SU-DHL-6 (cell line): Measurements from ENCODE around the gene EFCAB13.
"Not testable (repeated sequence)": the region's sequence is repeated elsewhere in the genome, so short reads cannot be mapped to it uniquely, and the experiment has no call there.

ENCODE experiments used
- H2AFZ ChIP-seq: fragments of 200-600 bp; sonication (generic); 2 replicates; pipeline ENCODE4 v1.6.1; 2014; ENCODE audit warnings: low read depth, mild to moderate bottlenecking, moderate library complexity, mixed read lengths, antibody characterized with exemption, low read length; ENCODE audit not compliant: severe bottlenecking
- H3F3A ChIP-seq: fragments of 200-600 bp; shearing (Covaris generic); 2 replicates; pipeline ENCODE4 v1.6.0; 2016; ENCODE audit warnings: antibody characterized with exemption, mild to moderate bottlenecking; ENCODE audit not compliant: insufficient read depth
- H3K27ac ChIP-seq: fragments of 200-600 bp; sonication (generic); 2 replicates; pipeline ENCODE4 v1.5.1; 2016; ENCODE audit warnings: low read depth, mild to moderate bottlenecking, low read length, moderate library complexity, mixed read lengths
- H3K27me3 ChIP-seq: fragments of 200-600 bp; sonication (generic), shearing (Covaris generic); 2 replicates; pipeline ENCODE4 v1.6.0; 2014; ENCODE audit warnings: mild to moderate bottlenecking, low read length
- H3K36me3 ChIP-seq: fragments of 200-600 bp; sonication (generic); 2 replicates; pipeline ENCODE4 v1.6.1; 2014; ENCODE audit warnings: mild to moderate bottlenecking, low read length, mixed read lengths
- H3K4me2 ChIP-seq: fragments of 300-600, 200-600 bp; shearing (Covaris generic), sonication (generic); 2 replicates; pipeline ENCODE4 v1.6.0; 2014; ENCODE audit warnings: low read length, low read depth, mild to moderate bottlenecking; ENCODE audit not compliant: poor library complexity, severe bottlenecking
- H3K4me3 ChIP-seq: fragments of 200-600 bp; sonication (generic); 2 replicates; pipeline ENCODE4 v1.5.1; 2014; ENCODE audit warnings: antibody characterized with exemption, low read length, mild to moderate bottlenecking, mixed read lengths; ENCODE audit not compliant: insufficient read depth, poor library complexity, severe bottlenecking
- H3K79me2 ChIP-seq: fragments of 200-600 bp; sonication (generic); 2 replicates; pipeline ENCODE4 v1.6.1; 2014; ENCODE audit warnings: mild to moderate bottlenecking, low read length, moderate library complexity; ENCODE audit not compliant: insufficient read depth
- H3K9ac ChIP-seq: fragments of 200-600 bp; sonication (generic); 2 replicates; pipeline ENCODE4 v1.7.0; 2014; ENCODE audit warnings: mild to moderate bottlenecking, low read length
- H3K9me2 ChIP-seq: fragments of 200-600 bp; sonication (generic); replicated peaks from 2 replicates; pipeline ENCODE4 v1.6.1; 2014; ENCODE audit warnings: low read length; ENCODE audit not compliant: insufficient read depth
- H3K9me3 ChIP-seq: fragments of 200-600 bp; sonication (generic); 2 replicates; pipeline ENCODE4 v1.6.1; 2014; ENCODE audit warnings: low read length, mixed read lengths; ENCODE audit not compliant: insufficient read depth
- H4K20me1 ChIP-seq: fragments of 200-600 bp; sonication (generic); 2 replicates; pipeline ENCODE4 v1.6.1; 2014; ENCODE audit warnings: low read depth, mild to moderate bottlenecking, antibody characterized with exemption, low read length, moderate library complexity, mixed read lengths
- EZH2phosphoT487 ChIP-seq: fragments of 200-600 bp; sonication (generic), shearing (Covaris generic); conservative IDR thresholded peaks from 2 replicates; pipeline ENCODE4 v1.6.1; 2018; ENCODE audit warnings: mild to moderate bottlenecking, antibody characterized with exemption, low read length, moderate library complexity, mixed read lengths
- TF ChIP-seq, protein P1 (sequence below): fragments of 200-600 bp; sonication (generic); IDR thresholded peaks from one replicate; pipeline ENCODE4 v1.5.1; 2017; ENCODE audit warnings: antibody characterized with exemption, mild to moderate bottlenecking, low read length, moderate library complexity; ENCODE audit not compliant: insufficient read depth, poor library complexity, severe bottlenecking

The EFCAB13 gene

DNA sequence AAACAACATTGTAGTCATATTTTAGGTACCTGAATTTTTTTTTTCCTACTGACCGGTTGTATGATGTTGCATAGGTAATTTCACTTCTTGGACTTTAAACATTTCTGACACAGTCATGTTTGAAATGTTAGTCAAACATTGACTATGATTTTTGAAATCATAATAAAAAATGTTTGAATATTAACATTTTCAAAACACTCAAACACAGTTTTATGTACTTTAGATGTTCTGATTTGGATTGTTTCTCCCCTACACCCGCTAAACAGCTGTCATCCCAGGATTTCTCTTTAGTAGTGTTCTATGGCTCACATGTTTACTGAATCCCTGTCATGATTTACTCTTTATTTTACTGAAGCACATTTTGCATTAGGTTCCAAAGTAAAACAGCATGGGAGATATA, 104.2 kb downstream of the EFCAB13 start:
- no peak overlapping the region for H2AFZ ChIP-seq
- H3K4me3 ChIP-seq, result no peak overlapping the region
- H3K4me2 ChIP-seq, result no peak overlapping the region
- no peaks in the 10 kb centered on the region for H3K9me2 ChIP-seq
- no peaks in the 10 kb centered on the region for H3F3A ChIP-seq
- no peaks in the 10 kb centered on the region for H3K36me3 ChIP-seq
- H3K79me2 ChIP-seq, result no peaks in the 10 kb centered on the region
- H3K27me3 ChIP-seq, result no peaks in the 10 kb centered on the region
- TF ChIP-seq EZH2phosphoT487, result no peak
- TF ChIP-seq, protein P1, sequence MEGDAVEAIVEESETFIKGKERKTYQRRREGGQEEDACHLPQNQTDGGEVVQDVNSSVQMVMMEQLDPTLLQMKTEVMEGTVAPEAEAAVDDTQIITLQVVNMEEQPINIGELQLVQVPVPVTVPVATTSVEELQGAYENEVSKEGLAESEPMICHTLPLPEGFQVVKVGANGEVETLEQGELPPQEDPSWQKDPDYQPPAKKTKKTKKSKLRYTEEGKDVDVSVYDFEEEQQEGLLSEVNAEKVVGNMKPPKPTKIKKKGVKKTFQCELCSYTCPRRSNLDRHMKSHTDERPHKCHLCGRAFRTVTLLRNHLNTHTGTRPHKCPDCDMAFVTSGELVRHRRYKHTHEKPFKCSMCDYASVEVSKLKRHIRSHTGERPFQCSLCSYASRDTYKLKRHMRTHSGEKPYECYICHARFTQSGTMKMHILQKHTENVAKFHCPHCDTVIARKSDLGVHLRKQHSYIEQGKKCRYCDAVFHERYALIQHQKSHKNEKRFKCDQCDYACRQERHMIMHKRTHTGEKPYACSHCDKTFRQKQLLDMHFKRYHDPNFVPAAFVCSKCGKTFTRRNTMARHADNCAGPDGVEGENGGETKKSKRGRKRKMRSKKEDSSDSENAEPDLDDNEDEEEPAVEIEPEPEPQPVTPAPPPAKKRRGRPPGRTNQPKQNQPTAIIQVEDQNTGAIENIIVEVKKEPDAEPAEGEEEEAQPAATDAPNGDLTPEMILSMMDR, result no peak
- no peak overlapping the region for H3K27ac ChIP-seq
- H3K9me3 ChIP-seq, result no peaks in the 10 kb centered on the region
- no peak overlapping the region for H3K9ac ChIP-seq
- no peaks in the 10 kb centered on the region for H4K20me1 ChIP-seq

DNA sequence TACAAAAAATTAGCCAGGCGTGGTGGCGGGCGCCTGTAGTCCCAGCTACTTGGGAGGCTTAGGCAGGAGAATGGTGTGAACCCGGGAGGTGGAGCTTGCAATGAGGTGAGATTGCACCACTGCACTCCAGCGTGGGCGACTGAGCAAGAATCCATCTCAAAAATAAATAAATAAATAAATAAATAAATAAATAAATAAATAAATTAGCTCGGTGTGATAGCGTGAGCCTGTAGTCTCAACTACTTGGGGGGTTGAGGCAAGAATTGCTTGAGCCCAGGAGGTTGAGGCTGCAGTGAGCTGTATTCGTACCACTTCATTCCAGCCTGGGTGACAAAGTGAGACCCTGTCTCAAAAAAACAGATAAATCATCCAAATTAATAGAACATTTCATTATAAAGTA, 108.5 kb downstream of the EFCAB13 start:
- not testable (repeated sequence) for H3K36me3 ChIP-seq, H3K4me3 ChIP-seq

DNA sequence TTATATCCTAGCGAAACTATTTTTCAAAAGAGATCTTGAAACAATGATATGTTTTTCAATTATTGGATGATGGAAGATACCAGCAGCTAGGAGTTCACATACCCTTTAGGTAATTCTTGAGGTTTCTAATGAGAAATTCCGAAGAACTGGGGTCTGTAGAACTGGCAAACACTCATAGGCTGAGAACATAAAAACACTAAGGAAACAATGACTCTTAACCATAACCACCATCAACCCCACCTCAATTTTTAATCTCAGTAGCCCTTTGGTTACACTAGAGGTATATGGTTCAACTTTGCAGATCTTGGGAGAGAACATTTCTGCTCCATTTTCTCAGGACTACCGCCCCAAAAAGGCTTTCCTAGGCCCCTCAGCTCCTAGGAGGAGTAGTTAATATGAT, 141.4 kb downstream of the EFCAB13 start:
- Histone ChIP-seq H3K9me3 (no peaks in the 10 kb centered on the region), H3K36me3 (no peaks in the 10 kb centered on the region), H2AFZ (no peak overlapping the region), H3F3A (no peaks in the 10 kb centered on the region), H3K79me2 (no peaks in the 10 kb centered on the region), H3K4me3 (no peak overlapping the region), H3K27ac (no peak overlapping the region), H3K4me2 (no peak overlapping the region), H3K9me2 (no peaks in the 10 kb centered on the region), H4K20me1 (no peaks in the 10 kb centered on the region), H3K27me3 (no peaks in the 10 kb centered on the region), H3K9ac (no peak overlapping the region)
- TF ChIP-seq EZH2phosphoT487, result no peak
- TF ChIP-seq, protein P1, result no peak

More for the DNA sequence above, 108.5 kb downstream of the EFCAB13 start:
- not testable (repeated sequence) for H2AFZ ChIP-seq, H3K4me2 ChIP-seq, H3K9me3 ChIP-seq, H4K20me1 ChIP-seq, H3K9me2 ChIP-seq, H3F3A ChIP-seq, H3K27ac ChIP-seq, H3K9ac ChIP-seq, H3K27me3 ChIP-seq, H3K79me2 ChIP-seq

DNA sequence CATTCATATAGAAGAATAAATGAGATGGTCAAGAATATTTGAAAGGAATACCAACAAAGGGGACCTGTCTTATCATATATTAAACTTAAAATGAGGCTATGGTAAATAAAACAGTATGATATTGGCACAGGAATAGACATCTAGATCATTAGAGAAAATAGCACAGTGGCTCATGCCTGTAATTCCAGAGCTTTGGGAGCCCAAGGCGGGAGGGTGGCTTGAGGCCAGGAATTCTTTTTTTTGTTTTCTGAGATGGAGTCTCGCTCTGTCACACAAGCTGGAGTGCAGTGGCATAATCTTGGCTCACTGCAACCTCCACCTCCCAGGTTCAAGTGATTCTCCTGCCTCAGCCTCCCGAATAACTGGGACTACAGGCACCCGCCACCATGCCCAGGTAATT, 143.2 kb downstream of the EFCAB13 start:
- H3K27me3 ChIP-seq, H3K4me2 ChIP-seq, H4K20me1 ChIP-seq, H3K9me2 ChIP-seq, H3K4me3 ChIP-seq, H3K9ac ChIP-seq, H2AFZ ChIP-seq, H3F3A ChIP-seq, H3K36me3 ChIP-seq, H3K27ac ChIP-seq, H3K9me3 ChIP-seq, H3K79me2 ChIP-seq: not testable (repeated sequence)
